Activated naive CD4-positive, alpha-beta T cell treated with anti-CD3 and anti-CD28 coated beads for 36 hours (primary cell): ENCODE measurements around the gene TLCD3B. TPM values are rescaled to one million over a fixed set of nuclear protein-coding genes. Genes with fewer than 3 reads are reported as not detected.

Source experiments
- CTCF ChIA-PET: fragments of 350-600 bp; sonication (Branson Sonifier 250); formaldehyde crosslinking; loops from one replicate; lab custom pipeline; 2021; ENCODE audit warnings: antibody characterized with exemption; lab: Charles Lee
- DNase-seq: peaks from one replicate; pipeline ENCODE4 v3.0.0-alpha.2; 2020
- H3K27ac Mint-ChIP-seq: one replicate; pipeline ENCODE4 v1.8.0; 2021; ENCODE audit warnings: mild to moderate bottlenecking, mixed read lengths
- H3K27me3 Mint-ChIP-seq: one replicate; pipeline ENCODE4 v1.8.0; 2021; ENCODE audit warnings: low read depth, mixed read lengths
- H3K36me3 Mint-ChIP-seq: one replicate; pipeline ENCODE4 v1.8.0; 2021; ENCODE audit warnings: low read depth, mixed read lengths
- H3K4me1 Mint-ChIP-seq: one replicate; pipeline ENCODE4 v1.8.0; 2021; ENCODE audit warnings: low read depth, mixed read lengths
- H3K4me3 Mint-ChIP-seq: one replicate; pipeline ENCODE4 v1.8.0; 2021; ENCODE audit warnings: mild to moderate bottlenecking, moderate library complexity, mixed read lengths
- H3K9me3 Mint-ChIP-seq: one replicate; pipeline ENCODE4 v1.8.0; 2021; ENCODE audit warnings: mixed read lengths
- intact Hi-C: fragments of 100-400 bp; cut with micrococcal nuclease; formaldehyde crosslinking; loops from one replicate; pipeline ENCODE4 v1.15.1; 2023
- total RNA-seq, 2 experiments: library from RNA; stranded (reverse); gene quantifications; one replicate each; pipeline ENCODE4 v1.2.3, GENCODE V29; 2021

The TLCD3B gene
- total RNA-seq, 2 experiments from 2014 or later, result 4.6 to 6.1 TPM

GRCh38 chr16:30033270-30033669, 2.2 kb upstream of the TLCD3B start:
- Mint-ChIP-seq H3K27me3 (peaks cover 28% of the 10 kb centered on the region), H3K36me3 (no peaks in the 10 kb centered on the region), H3K9me3 (no peaks in the 10 kb centered on the region), H3K4me1 (peaks cover 9% of the 10 kb centered on the region), H3K27ac (no peak overlapping the region), H3K4me3 (no peak overlapping the region)
- intact Hi-C loops, result no loop called here
- CTCF ChIA-PET, result interaction anchor here (0.7 to 3.8 kb wide), 11 partner anchors 10 to 1081 kb away, joined by 3 to 26 read pairs (median 6); partner anchors contain the start of genes C16orf92 and CDIPT
- no peak for DNase-seq

DNA sequence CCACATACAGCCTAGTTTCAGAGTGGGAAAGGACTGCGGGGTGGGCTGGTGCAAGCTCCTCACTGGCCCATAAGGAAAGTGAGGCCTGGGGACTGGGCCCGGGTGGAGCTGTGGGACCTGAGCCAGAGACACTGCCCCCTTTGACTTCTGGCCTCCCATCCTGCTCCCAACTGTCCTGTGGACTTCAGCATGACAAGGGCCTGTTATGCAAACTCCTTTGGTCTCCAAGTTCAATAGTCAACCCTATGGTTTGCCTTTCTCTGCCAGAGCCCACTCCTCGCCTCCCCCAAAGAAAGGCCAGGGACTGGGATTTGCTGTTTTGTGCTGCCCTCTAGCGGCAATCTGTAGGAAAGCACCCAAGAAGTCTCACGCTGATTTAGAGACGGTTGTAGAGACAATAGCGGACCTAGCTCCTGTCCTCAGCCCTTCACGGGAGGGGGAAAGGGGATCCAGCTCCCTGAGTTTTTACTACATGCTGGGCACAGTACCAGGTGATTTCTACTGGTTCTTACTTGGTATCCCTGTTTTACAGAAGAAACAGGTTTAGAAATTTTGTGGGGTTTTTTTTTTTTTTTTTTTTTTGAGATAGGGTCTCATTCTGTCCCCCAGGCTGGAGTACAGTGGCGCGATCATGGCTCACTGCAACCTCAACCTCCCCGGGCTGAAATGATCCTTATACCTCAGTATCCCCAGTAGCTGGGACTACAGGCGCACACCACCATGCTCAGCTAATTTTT, 1.2 kb upstream of the TLCD3B start:
- H3K27ac Mint-ChIP-seq, result no peak overlapping the region
- H3K36me3 Mint-ChIP-seq, result no peaks in the 10 kb centered on the region
- intact Hi-C loops, result loop anchor here (1.0 kb wide), 1 partner anchor 22 kb away; no protein-coding TSS in a partner anchor
- CTCF ChIA-PET, result interaction anchor here (0.5 to 3.8 kb wide), 42 partner anchors 9 to 420 kb away, joined by 3 to 26 read pairs (median 4); partner anchors contain the start of genes C16orf92, CDIPT, KCTD13 and TAOK2
- H3K4me1 Mint-ChIP-seq, result peaks cover 10% of the 10 kb centered on the region
- no peaks in the 10 kb centered on the region for H3K9me3 Mint-ChIP-seq
- peak; percentile 81 for DNase-seq
- peaks cover 38% of the 10 kb centered on the region for H3K27me3 Mint-ChIP-seq
- H3K4me3 Mint-ChIP-seq, result no peak overlapping the region

- intact Hi-C loops, result no loop called here
- no peaks in the 10 kb centered on the region for H3K36me3 Mint-ChIP-seq
- H3K4me3 Mint-ChIP-seq, result no peak overlapping the region
- peaks cover 46% of the 10 kb centered on the region for H3K27me3 Mint-ChIP-seq
- CTCF ChIA-PET, result interaction anchor here (0.5 to 3.8 kb wide), 33 partner anchors 9 to 419 kb away, joined by 3 to 26 read pairs (median 5); partner anchors contain the start of genes C16orf92, KCTD13, TAOK2 and TBX6
- no peak for DNase-seq
- H3K27ac Mint-ChIP-seq, result no peak overlapping the region
- peaks cover 10% of the 10 kb centered on the region for H3K4me1 Mint-ChIP-seq
- no peaks in the 10 kb centered on the region for H3K9me3 Mint-ChIP-seq
Measured at GRCh38 chr16:30031477-30031918, 427 bp upstream of the TLCD3B start.

DNA sequence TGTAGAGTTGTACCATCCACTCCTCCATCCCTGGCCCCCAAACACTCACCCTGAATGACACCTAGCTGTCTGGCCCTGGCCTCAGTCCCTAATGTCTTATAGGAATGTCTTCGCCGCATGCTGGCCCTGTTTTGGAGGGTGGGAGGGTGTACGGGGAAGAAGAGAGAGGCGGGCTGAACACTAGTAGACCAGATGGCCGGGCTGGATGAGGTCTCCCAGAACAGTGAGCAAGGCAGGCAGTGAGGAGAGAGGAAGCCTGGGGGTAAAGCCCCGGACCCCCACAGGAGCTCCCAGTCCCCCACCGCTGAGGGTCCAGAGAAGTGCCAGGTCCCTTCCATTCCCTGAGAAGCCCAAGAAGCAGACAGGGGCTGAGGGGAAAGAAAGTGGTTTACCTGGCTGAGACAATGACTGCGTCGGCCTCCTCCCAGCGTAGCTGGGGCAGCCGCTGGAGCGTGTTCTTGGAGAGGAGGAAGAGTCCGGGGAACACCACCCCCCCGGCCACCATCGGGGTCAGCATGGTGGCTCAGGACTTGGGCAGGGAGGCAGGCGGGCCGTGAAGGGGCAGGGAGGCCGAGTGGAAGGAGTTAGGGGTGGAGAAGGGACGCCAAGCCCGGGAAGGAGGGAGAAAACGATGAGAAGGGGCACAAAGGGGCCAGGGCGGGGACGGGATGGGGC, 923 bp downstream of the TLCD3B start:
- Mint-ChIP-seq H3K27me3 (peaks cover 44% of the 10 kb centered on the region), H3K36me3 (no peaks in the 10 kb centered on the region), H3K4me1 (peaks cover 10% of the 10 kb centered on the region), H3K4me3 (no peak overlapping the region), H3K9me3 (no peaks in the 10 kb centered on the region), H3K27ac (no peak overlapping the region)
- DNase-seq, result no peak
- CTCF ChIA-PET, result interaction anchor here (0.7 to 3.8 kb wide), 2 partner anchors 11 to 13 kb away, joined by 3 to 23 read pairs; no protein-coding TSS in a partner anchor
- intact Hi-C loops, result no loop called here

- Mint-ChIP-seq H3K4me1 (peaks cover 10% of the 10 kb centered on the region), H3K27ac (no peak overlapping the region), H3K4me3 (no peak overlapping the region), H3K9me3 (no peaks in the 10 kb centered on the region), H3K27me3 (peaks cover 42% of the 10 kb centered on the region), H3K36me3 (no peaks in the 10 kb centered on the region)
- CTCF ChIA-PET, result no interaction called here
- no peak for DNase-seq
- intact Hi-C loops, result loop anchor here (10.0 kb wide), 1 partner anchor 104 kb away; the partner anchor contains the start of gene KCTD13
Measured at GRCh38 chr16:30028438-30029076, 2.5 kb downstream of the TLCD3B start.

- Mint-ChIP-seq H3K27me3 (peaks cover 42% of the 10 kb centered on the region), H3K27ac (no peak overlapping the region), H3K4me1 (peaks cover 10% of the 10 kb centered on the region), H3K9me3 (no peaks in the 10 kb centered on the region), H3K36me3 (no peaks in the 10 kb centered on the region), H3K4me3 (no peak overlapping the region)
- CTCF ChIA-PET, result no interaction called here
- no peak for DNase-seq
- intact Hi-C loops, result loop anchor here (10.0 kb wide), 1 partner anchor 103 kb away; the partner anchor contains the start of gene KCTD13
Measured at GRCh38 chr16:30027588-30028437, 3.3 kb downstream of the TLCD3B start.

GRCh38 chr16:30026449-30026848, 4.6 kb downstream of the TLCD3B start:
- CTCF ChIA-PET, result no interaction called here
- H3K27ac Mint-ChIP-seq, result no peak overlapping the region
- peaks cover 6% of the 10 kb centered on the region for H3K4me1 Mint-ChIP-seq
- no peaks in the 10 kb centered on the region for H3K36me3 Mint-ChIP-seq
- H3K4me3 Mint-ChIP-seq, result no peak overlapping the region
- H3K9me3 Mint-ChIP-seq, result no peaks in the 10 kb centered on the region
- no peak for DNase-seq
- peaks cover 34% of the 10 kb centered on the region for H3K27me3 Mint-ChIP-seq
- intact Hi-C loops, result loop anchor here (10.0 kb wide), 1 partner anchor 102 kb away; the partner anchor contains the start of gene KCTD13

- H3K9me3 Mint-ChIP-seq, result no peaks in the 10 kb centered on the region
Measured at GRCh38 chr16:30025574-30025973, 5.5 kb downstream of the TLCD3B start.

GRCh38 chr16:30025156-30025555, 5.9 kb downstream of the TLCD3B start:
- no peaks in the 10 kb centered on the region for H3K9me3 Mint-ChIP-seq
- CTCF ChIA-PET, result no interaction called here
- peaks cover 30% of the 10 kb centered on the region for H3K27me3 Mint-ChIP-seq
- H3K36me3 Mint-ChIP-seq, result no peaks in the 10 kb centered on the region
- no peak overlapping the region for H3K4me3 Mint-ChIP-seq
- no peak for DNase-seq
- intact Hi-C loops, result loop anchor here (10.0 kb wide), 1 partner anchor 100 kb away; the partner anchor contains the start of gene KCTD13
- H3K27ac Mint-ChIP-seq, result no peak overlapping the region
- peaks cover 7% of the 10 kb centered on the region for H3K4me1 Mint-ChIP-seq

More at GRCh38 chr16:30025574-30025973, 5.5 kb downstream of the TLCD3B start:
- peaks cover 32% of the 10 kb centered on the region for H3K27me3 Mint-ChIP-seq
- no peak overlapping the region for H3K27ac Mint-ChIP-seq
- H3K4me3 Mint-ChIP-seq, result no peak overlapping the region
- intact Hi-C loops, result loop anchor here (10.0 kb wide), 1 partner anchor 101 kb away; the partner anchor contains the start of gene KCTD13
- peaks cover 9% of the 10 kb centered on the region for H3K4me1 Mint-ChIP-seq
- no peak for DNase-seq
- CTCF ChIA-PET, result no interaction called here
- no peaks in the 10 kb centered on the region for H3K36me3 Mint-ChIP-seq

- intact Hi-C loops, result loop anchor here (5.0 to 10.0 kb wide), 4 partner anchors 52 to 217 kb away; partner anchors contain the start of genes CDIPT, KCTD13, MAZ and TAOK2
- CTCF ChIA-PET, result no interaction called here
- H3K27me3 Mint-ChIP-seq, result peaks cover 23% of the 10 kb centered on the region
- H3K4me1 Mint-ChIP-seq, result peaks cover 5% of the 10 kb centered on the region
- no peaks in the 10 kb centered on the region for H3K36me3 Mint-ChIP-seq
- no peak overlapping the region for H3K4me3 Mint-ChIP-seq
- H3K27ac Mint-ChIP-seq, result no peak overlapping the region
- no peak for DNase-seq
- no peaks in the 10 kb centered on the region for H3K9me3 Mint-ChIP-seq
Measured at GRCh38 chr16:30024451-30024850, 6.6 kb downstream of the TLCD3B start.

GRCh38 chr16:30023586-30023985, 7.5 kb downstream of the TLCD3B start:
- no peaks in the 10 kb centered on the region for H3K36me3 Mint-ChIP-seq
- no peak for DNase-seq
- no peak overlapping the region for H3K4me3 Mint-ChIP-seq
- H3K27me3 Mint-ChIP-seq, result peaks cover 18% of the 10 kb centered on the region
- H3K27ac Mint-ChIP-seq, result no peak overlapping the region
- no peaks in the 10 kb centered on the region for H3K9me3 Mint-ChIP-seq
- CTCF ChIA-PET, result interaction anchor here (1.2 to 2.6 kb wide), 4 partner anchors 9 to 332 kb away, joined by 3 to 26 read pairs (median 6); partner anchors contain the start of gene KCTD13
- intact Hi-C loops, result loop anchor here (5.0 to 10.0 kb wide), 4 partner anchors 51 to 216 kb away; partner anchors contain the start of genes CDIPT, KCTD13, MAZ and TAOK2
- peaks cover 5% of the 10 kb centered on the region for H3K4me1 Mint-ChIP-seq
